Endodermal cell (in vitro differentiated cells): ENCODE results near the gene CAPN10. TPM values are rescaled to one million over a fixed set of nuclear protein-coding genes. Genes with fewer than 3 reads are reported as not detected.

Experiments
- DNase-seq: peaks from one replicate; pipeline ENCODE4 v3.0.0-alpha.2; 2017
- H3K27ac ChIP-seq: 2 replicates; pipeline ENCODE4 v1.5.1; 2013; ENCODE audit warnings: mild to moderate bottlenecking, low read depth, low read length, moderate library complexity
- H3K27me3 ChIP-seq: 2 replicates; pipeline ENCODE4 v1.6.1; 2013; ENCODE audit warnings: mild to moderate bottlenecking, low read length, moderate library complexity; ENCODE audit not compliant: insufficient read depth, control insufficient read depth, poor library complexity, severe bottlenecking
- H3K36me3 ChIP-seq: 2 replicates; pipeline ENCODE4 v1.7.0; 2013; ENCODE audit warnings: mild to moderate bottlenecking, low read length, moderate library complexity; ENCODE audit not compliant: control insufficient read depth, insufficient read depth
- H3K4me1 ChIP-seq: one replicate; pipeline ENCODE4 v1.7.0; 2013; ENCODE audit warnings: low read length; ENCODE audit not compliant: control insufficient read depth, insufficient read depth
- H3K4me3 ChIP-seq: 2 replicates; pipeline ENCODE4 v1.5.1; 2013; ENCODE audit warnings: mild to moderate bottlenecking, low read length, moderate library complexity
- H3K9ac ChIP-seq: 2 replicates; pipeline ENCODE4 v1.6.1; 2013; ENCODE audit warnings: mild to moderate bottlenecking, low read length, moderate library complexity; ENCODE audit not compliant: poor library complexity, severe bottlenecking; ENCODE audit errors: extremely low read depth
- H3K9me3 ChIP-seq: 2 replicates; pipeline ENCODE4 v1.6.1; 2013; ENCODE audit warnings: mild to moderate bottlenecking, low read length, moderate library complexity; ENCODE audit not compliant: control insufficient read depth
- H3K27ac Mint-ChIP-seq: 2 replicates; pipeline ENCODE4 v1.8.0; 2020; ENCODE audit warnings: mixed read lengths
- H3K27me3 Mint-ChIP-seq: 2 replicates; pipeline ENCODE4 v1.8.0; 2021; ENCODE audit warnings: mild to moderate bottlenecking, mixed read lengths; ENCODE audit not compliant: insufficient read depth
- H3K36me3 Mint-ChIP-seq: 2 replicates; pipeline ENCODE4 v1.8.0; 2020; ENCODE audit warnings: low read depth, mixed read lengths
- H3K4me1 Mint-ChIP-seq: 2 replicates; pipeline ENCODE4 v1.8.0; 2020; ENCODE audit warnings: mixed read lengths
- H3K4me3 Mint-ChIP-seq: 2 replicates; pipeline ENCODE4 v1.8.0; 2020; ENCODE audit warnings: mild to moderate bottlenecking, moderate library complexity, mixed read lengths
- H3K9me3 Mint-ChIP-seq: 2 replicates; pipeline ENCODE4 v1.8.0; 2020; ENCODE audit warnings: mild to moderate bottlenecking, mixed read lengths
- WGBS, 2 experiments: methylation state at CpG; one replicate each; pipeline versions ENCODE4 v1.1.5 to v1.1.7; 2013; ENCODE audit warnings: missing lambda C conversion rate in 2 of 2, mixed read lengths in 1 of 2; ENCODE audit not compliant: insufficient coverage in 1 of 2, insufficient read length in 1 of 2; 5-methylcytosine and 5-hydroxymethylcytosine counted together
- total RNA-seq, 2 donors: library from RNA; stranded (reverse); fragmentation: NEBNext Ultra II Directional in 1 of 2; extraction: Animal tissue kit (Norgen Biotek cat#: 25700) in 1 of 2; gene quantifications; 2 replicates in 1 of 2; 3 replicates in 1 of 2; pipeline ENCODE4 v1.2.1, GENCODE V29; 2021
- TF ChIP-seq, protein P1 (sequence below): fragments of 200-600 bp; sonication (generic); conservative IDR thresholded peaks from 2 replicates; pipeline ENCODE4 v1.5.0; 2021; ENCODE audit warnings: antibody characterized with exemption, mild to moderate bottlenecking

Gene CAPN10
- total RNA-seq, 2 donors from 2014 or later: 58.9 to 61.9 TPM

DNA sequence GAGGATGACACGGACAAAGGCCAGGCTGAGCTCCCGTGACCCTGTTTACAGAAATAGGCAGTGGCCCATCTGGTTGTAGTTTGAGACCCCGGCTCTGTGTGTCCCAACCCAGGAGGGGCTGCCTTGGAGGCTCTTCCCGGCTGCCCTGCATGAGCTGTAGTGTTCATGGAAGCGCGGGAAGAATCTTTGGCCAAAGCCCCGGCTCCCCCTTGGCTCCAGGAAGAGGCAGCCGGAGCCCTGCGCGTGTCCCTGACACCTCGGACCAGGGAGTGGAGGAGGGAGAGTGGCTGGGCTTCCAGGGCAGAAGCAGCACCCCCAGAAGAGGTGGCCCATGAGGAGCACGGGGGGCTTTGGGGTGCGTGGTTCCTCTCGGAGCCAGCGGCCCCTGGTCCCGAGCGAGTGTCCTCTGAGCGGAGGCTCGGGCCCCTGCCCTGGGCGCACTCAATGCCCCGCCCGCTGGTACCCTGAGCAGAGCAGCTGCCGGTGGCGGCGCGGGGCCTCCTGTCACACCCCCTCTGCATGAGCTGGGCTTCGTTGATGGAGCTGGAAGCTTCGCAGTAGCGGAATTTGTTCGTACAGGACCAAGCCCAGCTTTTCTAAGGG is 60.5 kb downstream of the CAPN10 start:
- Histone ChIP-seq H3K4me1 (no peaks in the 10 kb centered on the region), H3K36me3 (no peaks in the 10 kb centered on the region), H3K9me3 (peaks cover 16% of the 10 kb centered on the region), H3K4me3 (no peak overlapping the region), H3K27me3 (no peaks in the 10 kb centered on the region), H3K9ac (no peak overlapping the region), H3K27ac (no peak overlapping the region)
- DNase-seq: no peak
- H3K27ac Mint-ChIP-seq: no peak overlapping the region
- peaks cover 17% of the 10 kb centered on the region for H3K27me3 Mint-ChIP-seq
- TF ChIP-seq, protein P1, sequence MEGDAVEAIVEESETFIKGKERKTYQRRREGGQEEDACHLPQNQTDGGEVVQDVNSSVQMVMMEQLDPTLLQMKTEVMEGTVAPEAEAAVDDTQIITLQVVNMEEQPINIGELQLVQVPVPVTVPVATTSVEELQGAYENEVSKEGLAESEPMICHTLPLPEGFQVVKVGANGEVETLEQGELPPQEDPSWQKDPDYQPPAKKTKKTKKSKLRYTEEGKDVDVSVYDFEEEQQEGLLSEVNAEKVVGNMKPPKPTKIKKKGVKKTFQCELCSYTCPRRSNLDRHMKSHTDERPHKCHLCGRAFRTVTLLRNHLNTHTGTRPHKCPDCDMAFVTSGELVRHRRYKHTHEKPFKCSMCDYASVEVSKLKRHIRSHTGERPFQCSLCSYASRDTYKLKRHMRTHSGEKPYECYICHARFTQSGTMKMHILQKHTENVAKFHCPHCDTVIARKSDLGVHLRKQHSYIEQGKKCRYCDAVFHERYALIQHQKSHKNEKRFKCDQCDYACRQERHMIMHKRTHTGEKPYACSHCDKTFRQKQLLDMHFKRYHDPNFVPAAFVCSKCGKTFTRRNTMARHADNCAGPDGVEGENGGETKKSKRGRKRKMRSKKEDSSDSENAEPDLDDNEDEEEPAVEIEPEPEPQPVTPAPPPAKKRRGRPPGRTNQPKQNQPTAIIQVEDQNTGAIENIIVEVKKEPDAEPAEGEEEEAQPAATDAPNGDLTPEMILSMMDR: no peak
- H3K4me3 Mint-ChIP-seq: no peak overlapping the region
- H3K4me1 Mint-ChIP-seq: peaks cover 17% of the 10 kb centered on the region
- WGBS, 2 experiments: 82 to 84% methylated on average over 18 to 30 of the region's 30 CpGs
- H3K9me3 Mint-ChIP-seq: peaks cover 10% of the 10 kb centered on the region
- no peaks in the 10 kb centered on the region for H3K36me3 Mint-ChIP-seq

DNA sequence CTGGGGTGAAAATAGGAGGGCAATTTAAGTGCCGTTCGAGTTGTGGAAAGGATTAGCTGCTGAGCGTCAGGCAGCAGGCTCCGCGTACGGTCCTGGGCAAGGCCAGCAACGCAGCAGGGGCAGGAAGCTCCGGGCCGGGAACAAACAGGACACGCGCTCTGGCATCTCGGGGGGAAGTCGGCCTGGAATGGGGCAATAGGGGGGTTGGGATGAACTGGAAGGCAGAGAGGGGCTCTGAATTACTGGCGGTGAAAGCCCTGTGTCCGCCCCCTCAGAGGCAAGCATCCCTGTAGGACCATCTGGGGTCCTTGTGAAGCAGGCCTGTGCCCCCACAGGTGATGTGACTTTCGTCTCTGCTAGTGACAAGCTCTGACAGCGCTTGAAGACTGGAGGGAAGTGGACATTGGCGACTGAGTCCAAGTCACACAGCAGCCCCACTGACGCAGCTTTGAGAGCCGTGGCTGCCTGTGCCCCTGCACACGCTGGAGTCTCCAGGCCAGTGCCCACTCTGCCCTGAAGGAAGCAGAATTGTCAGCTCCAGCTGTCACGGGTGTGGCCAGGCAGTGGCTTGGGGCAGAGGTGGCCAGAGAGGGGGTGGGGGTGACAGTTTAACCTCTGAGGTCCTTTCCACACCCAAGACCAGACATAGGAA is 61.1 kb downstream of the CAPN10 start:
- no peak overlapping the region for H3K9ac ChIP-seq
- peaks cover 22% of the 10 kb centered on the region for H3K9me3 ChIP-seq
- no peak overlapping the region for H3K4me3 ChIP-seq
- H3K36me3 Mint-ChIP-seq: peaks cover 1% of the 10 kb centered on the region
- no peaks in the 10 kb centered on the region for H3K27me3 ChIP-seq
- no peaks in the 10 kb centered on the region for H3K36me3 ChIP-seq
- H3K4me3 Mint-ChIP-seq: no peak overlapping the region
- WGBS, 2 experiments: 90 to 95% methylated on average over 8 to 22 of the region's 22 CpGs
- H3K9me3 Mint-ChIP-seq: peaks cover 14% of the 10 kb centered on the region
- TF ChIP-seq, protein P1: no peak
- no peak overlapping the region for H3K27ac ChIP-seq
- H3K27me3 Mint-ChIP-seq: peaks cover 20% of the 10 kb centered on the region
- H3K27ac Mint-ChIP-seq: no peak overlapping the region
- H3K4me1 Mint-ChIP-seq: peaks cover 17% of the 10 kb centered on the region
- H3K4me1 ChIP-seq: no peaks in the 10 kb centered on the region
- DNase-seq: no peak

DNA sequence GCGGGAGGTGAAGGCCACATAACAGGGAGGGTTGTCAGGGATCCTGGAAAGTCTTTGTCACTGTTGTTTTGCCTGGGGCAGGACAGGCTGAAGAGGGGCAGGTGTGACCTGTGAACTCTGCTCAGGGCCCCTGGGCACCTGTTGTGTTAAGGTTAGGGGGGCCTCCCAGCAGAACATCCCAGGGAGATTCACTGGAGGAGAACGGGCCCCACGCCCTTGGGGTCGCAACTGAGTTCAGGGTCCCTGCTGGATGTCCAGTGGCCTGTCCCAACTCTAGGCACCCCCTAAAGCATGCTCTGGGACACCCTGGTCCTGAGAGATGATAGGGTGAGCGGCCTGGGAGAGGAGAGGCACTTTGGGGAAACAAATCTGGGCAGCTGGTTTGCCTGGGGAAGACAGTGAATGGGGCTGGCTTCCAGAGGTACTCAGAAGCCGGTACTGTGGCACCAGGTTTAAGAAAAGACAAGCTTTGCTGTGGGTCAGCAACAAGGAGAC is 61.7 kb downstream of the CAPN10 start:
- TF ChIP-seq, protein P1: no peak
- no peaks in the 10 kb centered on the region for H3K4me1 ChIP-seq
- no peak for DNase-seq
- Mint-ChIP-seq H3K9me3 (peaks cover 15% of the 10 kb centered on the region), H3K4me1 (peaks cover 17% of the 10 kb centered on the region), H3K36me3 (peaks cover 2% of the 10 kb centered on the region), H3K27ac (no peak overlapping the region), H3K4me3 (no peak overlapping the region), H3K27me3 (peaks cover 20% of the 10 kb centered on the region)
- H3K27me3 ChIP-seq: no peaks in the 10 kb centered on the region
- no peak overlapping the region for H3K4me3 ChIP-seq
- 90 to 92% methylated on average over 5 to 6 of the region's 6 CpGs for WGBS, 2 experiments
- H3K9ac ChIP-seq: no peak overlapping the region
- H3K9me3 ChIP-seq: peaks cover 23% of the 10 kb centered on the region
- H3K27ac ChIP-seq: no peak overlapping the region
- no peaks in the 10 kb centered on the region for H3K36me3 ChIP-seq

Other genes with a start within 250 kb of the CAPN10 start
- gene GPC1, start 151.1 kb upstream of the CAPN10 start, total RNA-seq: 10 to 100 TPM; 37.8 to 69.7 TPM
- gene ANKMY1, start 28.7 kb upstream of the CAPN10 start, total RNA-seq: 10 to 100 TPM in 1 of 2 donors, 1 to 10 TPM in 1; 7.4 to 13.3 TPM
- 1 to 10 TPM; 1.4 to 2.8 TPM for gene DUSP28, start 26.4 kb upstream of the CAPN10 start, total RNA-seq
- 10 to 100 TPM; 38.4 to 52.4 TPM for gene RNPEPL1, start 18.2 kb upstream of the CAPN10 start, total RNA-seq
- under 1 TPM; 0.55 to 0.71 TPM for gene GPR35, start 38.7 kb downstream of the CAPN10 start, total RNA-seq
- not detected for gene AQP12B, start 96.2 kb downstream of the CAPN10 start, total RNA-seq
- not detected for gene AQP12A, start 105.1 kb downstream of the CAPN10 start, total RNA-seq
- gene KIF1A, start 233.5 kb downstream of the CAPN10 start, total RNA-seq: 10 to 100 TPM; 58.8 to 83.1 TPM